Mesendoderm (in vitro differentiated cells): ENCODE data around the gene HLA-DRB1.
"Not testable (repeated sequence)": the region's sequence is repeated elsewhere in the genome, so short reads cannot be mapped to it uniquely, and the experiment has no call there.

Experiments used
- DNase-seq: peaks from one replicate; pipeline ENCODE4 v3.0.0; 2013
- H2AK5ac ChIP-seq: 2 replicates; pipeline ENCODE4 v1.6.1; 2013; ENCODE audit warnings: low read length, inconsistent platforms
- H2BK120ac ChIP-seq: 2 replicates; pipeline ENCODE4 v1.6.1; 2013; ENCODE audit warnings: low read depth, mild to moderate bottlenecking, low read length, moderate library complexity, mixed read lengths
- H2BK15ac ChIP-seq: replicated peaks from 2 replicates; pipeline ENCODE4 v1.6.1; 2013; ENCODE audit warnings: low read depth, mild to moderate bottlenecking, moderate library complexity
- H2BK5ac ChIP-seq: 2 replicates; pipeline ENCODE4 v1.6.1; 2013; ENCODE audit warnings: low read length, inconsistent platforms
- H3K18ac ChIP-seq: 2 replicates; pipeline ENCODE4 v1.6.1; 2013; ENCODE audit warnings: mild to moderate bottlenecking, low read length, mixed read lengths
- H3K23ac ChIP-seq: one replicate; pipeline ENCODE4 v1.6.1; 2013; ENCODE audit warnings: low read length
- H3K27ac ChIP-seq: 2 replicates; pipeline ENCODE4 v1.5.1; 2013; ENCODE audit warnings: low read depth, mild to moderate bottlenecking, inconsistent platforms, low read length, moderate library complexity
- H3K27me3 ChIP-seq: 2 replicates; pipeline ENCODE4 v1.6.1; 2013; ENCODE audit warnings: low read length, control low read depth, mild to moderate bottlenecking, inconsistent platforms; ENCODE audit not compliant: insufficient read depth, poor library complexity
- H3K36me3 ChIP-seq: 2 replicates; pipeline ENCODE4 v1.6.1; 2013; ENCODE audit warnings: low read length, inconsistent platforms; ENCODE audit not compliant: control insufficient read depth, insufficient read depth
- H3K4ac ChIP-seq: one replicate; pipeline ENCODE4 v1.6.1; 2013; ENCODE audit warnings: low read depth, mild to moderate bottlenecking, low read length, moderate library complexity
- H3K4me1 ChIP-seq: 2 replicates; pipeline ENCODE4 v1.6.1; 2013; ENCODE audit warnings: low read depth, low read length, inconsistent platforms; ENCODE audit not compliant: control insufficient read depth
- H3K4me2 ChIP-seq: 2 replicates; pipeline ENCODE4 v1.6.1; 2013; ENCODE audit warnings: low read length
- H3K4me3 ChIP-seq: 2 replicates; pipeline ENCODE4 v1.5.1; 2013; ENCODE audit warnings: mild to moderate bottlenecking, low read length
- H3K56ac ChIP-seq: one replicate; pipeline ENCODE4 v1.6.1; 2013; ENCODE audit warnings: low read length
- H3K79me1 ChIP-seq: 2 replicates; pipeline ENCODE4 v1.6.1; 2013; ENCODE audit warnings: low read length, inconsistent platforms
- H3K79me2 ChIP-seq: 2 replicates; pipeline ENCODE4 v1.6.1; 2013; ENCODE audit warnings: mild to moderate bottlenecking, low read length; ENCODE audit not compliant: control insufficient read depth, insufficient read depth
- H3K9ac ChIP-seq: 2 replicates; pipeline ENCODE4 v1.6.1; 2013; ENCODE audit warnings: low read length, inconsistent platforms
- H4K5ac ChIP-seq: one replicate; pipeline ENCODE4 v1.6.1; 2013; ENCODE audit warnings: low read length
- H4K8ac ChIP-seq: one replicate; pipeline ENCODE4 v1.6.1; 2013; ENCODE audit warnings: low read depth, mild to moderate bottlenecking, control low read depth, low read length, moderate library complexity
- WGBS: extraction: QIAGEN DNeasy Blood & Tissue Kit; methylation state at CpG from one replicate; pipeline ENCODE4 v1.1.7; 2013; ENCODE audit warnings: low lambda C conversion rate, missing lambda C conversion rate; ENCODE audit not compliant: insufficient coverage; ENCODE audit errors: extremely low coverage; 5-methylcytosine and 5-hydroxymethylcytosine counted together

Gene HLA-DRB1

DNA sequence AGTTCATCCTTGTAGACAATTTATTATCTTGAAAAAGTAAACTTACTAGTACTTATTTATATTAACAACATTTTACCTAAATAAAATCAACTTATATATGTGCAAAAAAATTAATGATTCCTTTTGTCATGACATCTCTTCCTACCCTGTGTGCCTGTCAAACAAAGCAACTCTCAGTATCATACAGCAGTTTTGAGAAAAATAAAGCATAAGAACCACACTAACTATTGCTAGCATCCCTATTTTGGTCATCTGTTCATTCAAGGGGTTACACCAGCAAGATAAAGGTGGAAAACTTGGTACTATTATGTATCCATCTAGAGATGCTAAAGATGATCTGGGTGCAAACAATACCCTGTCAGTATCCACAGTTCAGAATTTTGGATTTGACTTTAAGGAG lies 7.4 kb upstream of the HLA-DRB1 start:
- H2BK5ac ChIP-seq = no peak overlapping the region
- no peak overlapping the region for H3K4me3 ChIP-seq
- no peak overlapping the region for H2BK120ac ChIP-seq
- H3K27me3 ChIP-seq = no peaks in the 10 kb centered on the region
- no peak overlapping the region for H3K23ac ChIP-seq
- no peak overlapping the region for H4K5ac ChIP-seq
- H3K79me2 ChIP-seq = no peaks in the 10 kb centered on the region
- no peaks in the 10 kb centered on the region for H3K79me1 ChIP-seq
- H3K4me1 ChIP-seq = no peaks in the 10 kb centered on the region
- no peak overlapping the region for H3K27ac ChIP-seq
- H2BK15ac ChIP-seq = no peak overlapping the region
- no peaks in the 10 kb centered on the region for H3K36me3 ChIP-seq
- H3K4ac ChIP-seq = no peak overlapping the region
- H4K8ac ChIP-seq = no peak overlapping the region
- DNase-seq = no peak
- H3K4me2 ChIP-seq = no peak overlapping the region
- H2AK5ac ChIP-seq = no peak overlapping the region
- no peak overlapping the region for H3K9ac ChIP-seq
- no peak overlapping the region for H3K56ac ChIP-seq
- no peak overlapping the region for H3K18ac ChIP-seq

DNA sequence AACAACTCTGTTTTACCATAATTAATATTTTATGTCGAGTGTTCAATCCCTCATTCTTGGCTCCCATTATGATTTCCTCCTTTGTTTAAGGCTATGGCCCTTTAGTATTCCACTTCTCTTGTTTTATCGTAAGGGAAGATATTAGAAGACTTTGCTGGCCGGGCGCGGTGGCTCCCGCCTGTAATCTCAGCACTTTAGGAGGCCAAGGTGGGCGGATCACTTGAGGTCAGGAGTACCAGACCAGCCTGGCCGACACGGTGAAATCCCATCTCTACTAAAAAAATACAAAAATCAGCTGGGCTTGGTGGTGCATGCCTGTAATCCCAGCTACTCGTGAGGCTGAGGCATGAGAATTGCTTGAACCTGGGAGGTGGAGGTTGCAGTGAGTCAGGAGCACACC lies 1.1 kb upstream of the HLA-DRB1 start:
- not testable (repeated sequence) for H3K4ac ChIP-seq, H2BK15ac ChIP-seq, H2AK5ac ChIP-seq

DNA sequence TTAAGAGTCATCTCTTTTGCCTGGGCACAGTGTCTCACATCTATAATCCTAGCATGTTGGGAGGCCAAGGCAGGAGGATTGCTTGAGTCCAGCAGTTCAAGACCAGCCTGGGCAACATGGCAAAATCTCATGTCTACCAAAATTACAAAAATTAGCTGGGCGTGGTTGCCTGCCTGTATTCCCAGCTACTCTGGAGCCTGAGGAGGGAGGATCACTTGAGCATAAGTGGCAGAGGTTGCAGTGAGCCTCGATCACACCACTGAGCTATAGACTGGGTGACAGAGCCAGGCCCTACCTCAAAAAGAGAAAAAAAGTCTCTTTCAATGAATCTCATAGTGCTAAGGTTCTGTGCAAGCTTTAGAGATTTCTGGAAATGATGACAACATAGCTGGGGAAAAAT lies 1.5 kb downstream of the HLA-DRB1 start:
- Histone ChIP-seq H3K18ac (no peak overlapping the region), H4K8ac (no peak overlapping the region), H3K27me3 (no peaks in the 10 kb centered on the region), H3K4ac (no peak overlapping the region), H3K27ac (no peak overlapping the region), H3K56ac (no peak overlapping the region), H2BK120ac (no peak overlapping the region), H2AK5ac (no peak overlapping the region), H2BK5ac (no peak overlapping the region), H3K4me2 (no peak overlapping the region), H3K36me3 (no peaks in the 10 kb centered on the region), H3K23ac (no peak overlapping the region), H2BK15ac (no peak overlapping the region), H3K79me2 (no peaks in the 10 kb centered on the region), H3K4me3 (no peak overlapping the region), H3K79me1 (no peaks in the 10 kb centered on the region), H3K4me1 (no peaks in the 10 kb centered on the region), H3K9ac (no peak overlapping the region), H4K5ac (no peak overlapping the region)
- no CpG with 5 or more reads among the region's 2 CpGs for WGBS
- no peak for DNase-seq

More for the DNA sequence above, 1.1 kb upstream of the HLA-DRB1 start:
- not testable (repeated sequence) for H3K79me2 ChIP-seq, DNase-seq, H3K9ac ChIP-seq, H4K8ac ChIP-seq, H3K79me1 ChIP-seq, H3K56ac ChIP-seq, H3K18ac ChIP-seq, H3K4me3 ChIP-seq, H2BK5ac ChIP-seq, H3K23ac ChIP-seq, H2BK120ac ChIP-seq, H3K36me3 ChIP-seq, H3K27me3 ChIP-seq, H4K5ac ChIP-seq, H3K4me1 ChIP-seq, H3K27ac ChIP-seq, H3K4me2 ChIP-seq
- no CpG with 5 or more reads among the region's 10 CpGs for WGBS

DNA sequence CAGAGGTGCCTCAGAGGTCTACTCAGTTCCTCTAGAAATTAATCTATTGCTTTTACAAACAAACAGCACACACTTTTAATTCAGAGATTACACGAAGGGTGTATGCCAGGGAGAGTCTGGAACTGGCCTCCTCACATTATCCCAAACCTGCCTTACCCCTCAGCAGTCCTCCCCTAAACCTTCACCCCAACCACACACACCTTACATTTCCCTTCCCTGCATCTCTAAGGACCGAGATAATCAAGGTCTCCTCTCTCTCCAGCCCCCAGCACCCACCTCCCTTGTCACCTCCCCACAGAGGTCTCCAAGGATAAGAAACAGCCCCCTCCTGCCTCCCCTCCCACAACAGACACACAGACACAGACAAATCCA lies 6.1 kb downstream of the HLA-DRB1 start:
- no peak overlapping the region for H4K8ac ChIP-seq
- H3K56ac ChIP-seq = no peak overlapping the region
- no peaks in the 10 kb centered on the region for H3K79me1 ChIP-seq
- H3K36me3 ChIP-seq = no peaks in the 10 kb centered on the region
- H3K27me3 ChIP-seq = no peaks in the 10 kb centered on the region
- H3K4me1 ChIP-seq = no peaks in the 10 kb centered on the region
- no peak overlapping the region for H3K18ac ChIP-seq
- no peak overlapping the region for H3K4me2 ChIP-seq
- H2BK15ac ChIP-seq = no peak overlapping the region
- H3K79me2 ChIP-seq = no peaks in the 10 kb centered on the region
- no CpG with 5 or more reads among the region's 2 CpGs for WGBS
- no peak overlapping the region for H3K4ac ChIP-seq
- no peak overlapping the region for H3K4me3 ChIP-seq
- H3K27ac ChIP-seq = no peak overlapping the region
- no peak overlapping the region for H2AK5ac ChIP-seq
- no peak overlapping the region for H3K9ac ChIP-seq
- no peak overlapping the region for H3K23ac ChIP-seq
- peak; percentile 1 for DNase-seq
- H2BK120ac ChIP-seq = no peak overlapping the region
- H2BK5ac ChIP-seq = no peak overlapping the region
- H4K5ac ChIP-seq = no peak overlapping the region

DNA sequence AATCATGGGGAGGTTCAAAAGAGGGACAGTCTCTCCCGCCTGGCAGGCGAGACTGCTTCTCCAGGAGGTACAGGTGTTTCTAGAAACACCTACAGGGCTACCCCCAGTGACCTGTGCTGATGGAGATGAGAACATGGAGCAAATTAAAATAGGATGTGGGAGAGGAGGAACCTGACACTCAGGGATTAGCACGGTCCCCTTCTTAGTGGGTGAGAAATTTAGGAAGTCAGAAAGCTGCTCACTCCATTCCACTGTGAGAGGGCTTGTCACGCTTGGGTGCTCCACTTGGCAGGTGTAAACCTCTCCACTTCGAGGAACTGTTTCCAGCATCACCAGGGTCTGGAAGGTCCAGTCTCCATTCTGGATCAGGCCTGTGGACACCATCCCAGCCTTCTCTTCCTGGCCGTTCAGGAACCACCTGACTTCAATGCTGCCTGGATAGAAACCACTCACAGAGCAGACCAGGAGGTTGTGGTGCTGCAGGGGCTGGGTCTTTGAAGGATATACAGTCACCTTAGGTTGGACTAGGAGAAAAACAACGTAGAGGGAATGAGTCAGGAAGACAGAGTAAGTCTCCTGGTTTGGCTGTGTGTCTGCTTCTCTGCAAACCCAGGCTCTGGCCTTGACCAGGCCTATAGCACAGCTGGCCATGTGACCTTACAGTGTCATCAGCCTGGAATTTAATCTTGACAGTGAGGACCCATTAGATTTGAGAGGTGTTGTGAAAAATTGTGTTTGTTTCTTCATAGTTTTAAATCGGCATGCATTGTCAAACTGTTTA lies 8.1 kb downstream of the HLA-DRB1 start:
- Histone ChIP-seq H3K27me3 (no peaks in the 10 kb centered on the region), H3K4me2 (no peak overlapping the region)

DNA sequence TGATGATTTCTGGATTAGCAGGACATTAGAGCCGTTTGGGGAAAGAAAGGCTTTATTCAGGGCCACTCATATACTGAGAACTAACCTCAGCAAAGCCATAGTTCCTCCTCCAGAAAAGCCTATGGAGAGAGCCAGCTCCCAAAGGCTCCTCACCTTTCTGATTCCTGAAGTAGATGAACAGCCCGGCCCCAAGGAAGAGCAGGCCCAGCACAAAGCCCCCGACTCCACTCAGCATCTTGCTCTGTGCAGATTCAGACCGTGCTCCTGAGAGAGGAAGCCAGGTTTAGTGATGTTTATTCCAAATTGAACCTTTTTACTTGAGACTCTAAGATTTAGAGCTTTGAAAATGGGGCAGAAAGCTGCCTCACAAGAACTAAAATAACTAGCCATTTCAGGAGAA lies 9.1 kb downstream of the HLA-DRB1 start:
- no peaks in the 10 kb centered on the region for H3K4me1 ChIP-seq
- H3K23ac ChIP-seq = no peak overlapping the region
- H4K5ac ChIP-seq = no peak overlapping the region
- H3K4ac ChIP-seq = no peak overlapping the region
- H3K56ac ChIP-seq = no peak overlapping the region
- H2BK15ac ChIP-seq = no peak overlapping the region
- H3K4me3 ChIP-seq = no peak overlapping the region
- no peak overlapping the region for H2AK5ac ChIP-seq
- no peak for DNase-seq
- H3K4me2 ChIP-seq = no peak overlapping the region
- no peak overlapping the region for H4K8ac ChIP-seq
- no peaks in the 10 kb centered on the region for H3K79me2 ChIP-seq
- no peaks in the 10 kb centered on the region for H3K36me3 ChIP-seq
- H3K79me1 ChIP-seq = no peaks in the 10 kb centered on the region
- WGBS = no CpG with 5 or more reads among the region's 4 CpGs
- H2BK120ac ChIP-seq = no peak overlapping the region
- no peak overlapping the region for H3K18ac ChIP-seq
- no peak overlapping the region for H3K9ac ChIP-seq
- no peak overlapping the region for H2BK5ac ChIP-seq
- H3K27ac ChIP-seq = no peak overlapping the region
- no peaks in the 10 kb centered on the region for H3K27me3 ChIP-seq

More for the DNA sequence above, 8.1 kb downstream of the HLA-DRB1 start:
- no peak overlapping the region for H3K27ac ChIP-seq
- H3K56ac ChIP-seq = no peak overlapping the region
- H3K9ac ChIP-seq = no peak overlapping the region
- H4K8ac ChIP-seq = no peak overlapping the region
- no peak overlapping the region for H3K23ac ChIP-seq
- no peaks in the 10 kb centered on the region for H3K36me3 ChIP-seq
- no peak overlapping the region for H2BK5ac ChIP-seq
- no peak overlapping the region for H2AK5ac ChIP-seq
- WGBS = no CpG with 5 or more reads among the region's 8 CpGs
- no peak overlapping the region for H2BK15ac ChIP-seq
- H3K4ac ChIP-seq = no peak overlapping the region
- no peak for DNase-seq
- H3K18ac ChIP-seq = no peak overlapping the region
- H2BK120ac ChIP-seq = no peak overlapping the region
- H3K79me2 ChIP-seq = no peaks in the 10 kb centered on the region
- H3K79me1 ChIP-seq = no peaks in the 10 kb centered on the region
- H3K4me1 ChIP-seq = no peaks in the 10 kb centered on the region
- H4K5ac ChIP-seq = no peak overlapping the region
- no peak overlapping the region for H3K4me3 ChIP-seq
